CD4-positive, alpha-beta T cell treated with Interleukin-6 for 4 hours (primary cell): ENCODE data around the gene STARD13.

Experiments
- DNase-seq: peaks from one replicate; pipeline ENCODE4 v3.0.0-alpha.2; 2020; ENCODE audit warnings: mixed read lengths

Gene STARD13

DNA sequence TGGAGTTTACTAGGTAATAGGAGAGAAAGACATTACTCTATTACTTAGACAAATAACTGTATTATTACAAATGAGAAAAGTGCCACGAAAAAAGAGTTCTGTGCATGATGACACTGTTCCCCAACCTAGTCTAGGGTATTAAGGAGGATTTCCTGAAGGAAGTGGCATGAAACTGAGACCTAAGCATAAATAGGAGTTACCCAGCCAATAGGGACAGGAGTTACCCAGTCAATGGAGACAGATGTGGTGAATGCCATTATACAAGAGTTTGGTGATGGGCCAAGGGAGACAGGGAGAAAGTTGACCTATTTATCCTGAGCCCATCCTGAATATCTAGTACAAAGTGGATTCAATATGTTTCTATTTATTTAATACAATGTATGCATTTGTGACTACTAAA is 203.9 kb downstream of the STARD13 start:
- DNase-seq, result no peak

DNA sequence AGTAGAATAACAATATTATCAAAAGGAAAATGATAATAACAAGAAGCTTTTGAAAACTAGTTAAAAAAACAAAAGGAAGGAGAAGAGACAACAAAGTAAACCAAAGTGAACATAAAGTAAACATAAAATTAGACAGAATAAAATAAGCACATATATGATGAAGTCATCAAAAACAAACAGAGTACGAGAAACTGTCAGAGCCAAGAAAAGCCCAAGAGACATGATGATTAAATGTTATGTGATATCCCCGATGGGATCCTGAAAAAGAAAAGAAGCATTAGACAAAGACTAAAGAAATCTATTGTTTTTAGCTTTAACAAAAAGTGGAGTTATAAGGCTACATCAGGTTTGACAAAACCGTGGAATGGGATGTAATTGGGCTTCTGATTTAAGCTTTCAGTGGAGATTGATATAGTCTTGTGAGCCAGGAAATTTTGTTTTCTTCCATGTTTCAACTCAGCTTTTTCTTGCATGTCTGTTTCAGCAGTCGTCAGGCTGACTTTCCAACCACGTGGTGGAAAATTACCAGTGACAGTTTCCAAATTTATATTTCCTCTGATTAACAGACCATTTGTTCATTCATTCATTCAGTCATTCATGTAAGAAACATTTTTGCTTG is 204.5 kb downstream of the STARD13 start:
- no peak for DNase-seq

DNA sequence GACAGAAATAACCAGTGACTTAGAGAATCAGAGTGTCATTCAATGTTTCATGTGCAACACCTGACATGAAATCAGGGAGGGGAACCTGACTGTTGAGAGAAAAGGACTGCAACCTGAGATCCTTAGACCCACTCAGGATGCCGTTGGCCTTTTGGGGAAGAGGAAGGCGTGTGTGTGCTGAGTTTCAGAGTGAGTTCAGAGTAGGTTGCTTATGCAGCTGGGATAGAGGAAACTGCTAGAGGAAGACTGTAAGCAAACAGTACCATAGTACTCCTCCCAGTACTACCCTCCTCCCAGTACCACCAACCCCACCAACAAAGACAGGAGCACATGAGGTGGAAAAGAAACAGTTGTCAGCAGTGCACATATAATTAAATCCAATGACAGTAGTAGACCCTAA is 205.6 kb downstream of the STARD13 start:
- DNase-seq, result no peak

GRCh38 chr13:33078263-33078662 is 207.3 kb downstream of the STARD13 start:
- DNase-seq, result no peak

- DNase-seq, result no peak
Observed at GRCh38 chr13:33076001-33076992, 209.3 kb downstream of the STARD13 start.

DNA sequence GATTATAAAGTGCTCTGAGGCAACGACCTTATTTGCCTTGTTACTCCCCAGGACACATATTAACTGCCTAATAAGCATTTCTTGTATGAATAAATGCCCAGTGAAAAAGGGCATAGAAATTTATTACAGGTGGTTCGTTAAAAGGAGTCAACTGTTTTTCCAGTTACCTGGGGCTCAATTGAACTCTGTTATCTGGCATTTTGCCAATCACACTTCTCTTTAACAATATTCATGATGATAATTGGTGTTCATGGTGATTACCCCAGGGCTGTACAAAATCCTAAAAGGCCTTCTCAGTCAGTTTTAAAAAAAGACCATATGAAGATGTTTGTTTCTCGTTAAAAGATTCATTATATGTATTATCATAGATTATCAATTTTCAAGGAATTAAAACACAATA is 212.2 kb downstream of the STARD13 start:
- DNase-seq, result no peak

- DNase-seq, result no peak
Observed at GRCh38 chr13:33072759-33073158, 212.8 kb downstream of the STARD13 start.

DNA sequence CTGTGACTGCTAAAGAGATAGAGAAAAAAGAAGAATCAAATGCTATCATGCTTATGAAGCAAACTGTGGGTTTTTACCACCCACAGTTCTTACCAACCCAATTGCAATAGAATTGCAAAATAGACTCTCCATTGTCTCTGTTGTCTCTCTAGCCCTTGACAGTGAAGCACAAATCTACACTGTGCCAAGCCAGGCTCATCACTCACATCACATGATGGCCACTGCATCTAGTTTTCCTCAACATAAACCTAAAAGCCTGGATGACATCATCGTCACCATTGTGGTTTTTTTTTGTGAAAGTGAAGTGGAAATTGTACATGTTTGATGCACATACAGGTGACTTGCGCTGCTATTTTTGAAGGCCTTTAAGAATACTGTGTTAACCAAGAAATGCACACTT is 213.3 kb downstream of the STARD13 start:
- DNase-seq, result no peak

- no peak for DNase-seq
Observed at GRCh38 chr13:33070713-33071112, 214.8 kb downstream of the STARD13 start.

GRCh38 chr13:33069365-33069764 is 216.2 kb downstream of the STARD13 start:
- no peak for DNase-seq

GRCh38 chr13:33066329-33066728 is 219.2 kb downstream of the STARD13 start:
- no peak for DNase-seq

DNA sequence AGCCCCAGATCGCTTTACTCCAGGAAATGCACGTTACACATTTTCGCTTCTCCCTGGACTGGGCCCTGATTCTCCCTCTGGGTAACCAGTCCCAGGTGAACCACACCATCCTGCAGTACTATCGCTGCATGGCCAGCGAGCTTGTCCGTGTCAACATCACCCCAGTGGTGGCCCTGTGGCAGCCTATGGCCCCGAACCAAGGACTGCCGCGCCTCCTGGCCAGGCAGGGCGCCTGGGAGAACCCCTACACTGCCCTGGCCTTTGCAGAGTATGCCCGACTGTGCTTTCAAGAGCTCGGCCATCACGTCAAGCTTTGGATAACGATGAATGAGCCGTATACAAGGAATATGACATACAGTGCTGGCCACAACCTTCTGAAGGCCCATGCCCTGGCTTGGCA is 224.7 kb downstream of the STARD13 start:
- no peak for DNase-seq

DNA sequence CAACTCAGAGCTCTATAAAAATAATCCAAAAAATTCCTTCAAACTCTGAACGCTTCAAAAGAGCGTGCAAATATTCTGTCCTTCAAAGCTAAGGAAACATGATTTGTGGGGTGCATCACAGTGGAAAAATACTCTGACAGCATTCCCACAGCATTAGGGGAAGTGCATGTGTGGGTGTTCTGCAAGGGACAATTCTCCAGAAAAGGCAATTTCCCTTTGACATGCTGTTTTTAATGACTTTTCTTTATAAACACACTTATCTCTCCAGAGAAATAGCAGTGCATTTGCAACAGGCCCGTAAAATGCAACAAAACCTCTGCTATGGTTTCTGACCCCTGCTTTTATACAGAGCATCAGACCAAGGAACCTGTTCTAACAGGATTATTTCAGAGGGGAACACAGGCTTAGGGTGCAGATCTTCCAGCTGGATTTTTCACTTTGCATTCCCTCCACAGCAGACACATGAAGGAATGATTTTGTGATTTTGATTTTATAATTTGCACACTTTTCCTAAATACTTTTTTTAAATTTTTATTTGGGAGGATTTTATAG is 226.7 kb downstream of the STARD13 start:
- DNase-seq, result no peak

DNA sequence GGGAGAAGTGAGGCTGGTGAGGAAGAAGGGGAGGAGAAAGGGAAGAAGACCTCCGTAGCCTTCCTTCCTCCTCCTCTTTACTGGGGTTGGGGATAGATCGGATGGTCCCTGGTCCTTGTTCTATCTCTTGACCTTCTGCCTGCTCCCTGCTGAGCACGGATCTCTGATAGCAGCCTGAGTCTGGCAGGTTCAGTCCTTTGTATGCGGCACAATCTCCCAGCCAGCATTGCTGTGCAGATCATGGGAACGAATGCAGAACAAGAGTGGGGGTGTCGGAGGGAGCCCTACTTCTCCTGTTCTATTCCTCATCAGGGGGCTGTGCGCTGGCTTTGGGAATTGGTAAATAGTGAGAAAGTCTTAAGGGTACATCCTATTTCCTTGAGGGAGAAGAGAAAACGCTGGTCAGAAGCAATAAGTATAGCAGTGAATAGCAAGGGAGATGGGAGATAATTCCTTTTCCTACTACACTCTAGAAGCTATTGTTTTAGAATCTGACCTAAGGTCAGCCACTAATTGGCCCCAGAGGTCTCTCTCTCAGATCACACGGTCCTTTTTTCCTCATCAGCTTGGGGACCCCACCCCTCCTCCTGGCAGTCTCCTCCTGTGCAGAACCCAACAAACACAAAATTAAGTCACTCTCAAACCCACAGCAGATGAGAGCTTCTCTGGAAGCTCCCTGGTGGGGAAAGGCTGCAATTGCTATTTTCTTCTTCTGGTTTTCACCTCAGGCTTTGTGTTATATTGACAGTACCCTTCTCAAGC is 228.4 kb downstream of the STARD13 start:
- DNase-seq, result no peak

- DNase-seq, result no peak
Observed at GRCh38 chr13:33053397-33054066, 232.0 kb downstream of the STARD13 start.
